Esophagus mucosa (tissue), 1 donor: ENCODE measurements around the gene SPRN. TPM values are rescaled to one million over a fixed set of nuclear protein-coding genes. Genes with fewer than 3 reads are reported as not detected.
"Not testable (repeated sequence)": the region's sequence is repeated elsewhere in the genome, so short reads cannot be mapped to it uniquely, and the experiment has no call there.

Experiments used
- ATAC-seq: fragments of 200-7000 bp; cut with Tn5 transposase; one replicate; pipeline ENCODE4 v1.9.1; 2020
- total RNA-seq: library from RNA; stranded (reverse); gene quantifications from one replicate; pipeline ENCODE4 v1.2.4, GENCODE V29; 2023
- donor health status: DM: yes; HTN: yes; CAD: no.

SPRN gene, protein sequence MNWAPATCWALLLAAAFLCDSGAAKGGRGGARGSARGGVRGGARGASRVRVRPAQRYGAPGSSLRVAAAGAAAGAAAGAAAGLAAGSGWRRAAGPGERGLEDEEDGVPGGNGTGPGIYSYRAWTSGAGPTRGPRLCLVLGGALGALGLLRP
- 0.12 TPM for total RNA-seq

DNA sequence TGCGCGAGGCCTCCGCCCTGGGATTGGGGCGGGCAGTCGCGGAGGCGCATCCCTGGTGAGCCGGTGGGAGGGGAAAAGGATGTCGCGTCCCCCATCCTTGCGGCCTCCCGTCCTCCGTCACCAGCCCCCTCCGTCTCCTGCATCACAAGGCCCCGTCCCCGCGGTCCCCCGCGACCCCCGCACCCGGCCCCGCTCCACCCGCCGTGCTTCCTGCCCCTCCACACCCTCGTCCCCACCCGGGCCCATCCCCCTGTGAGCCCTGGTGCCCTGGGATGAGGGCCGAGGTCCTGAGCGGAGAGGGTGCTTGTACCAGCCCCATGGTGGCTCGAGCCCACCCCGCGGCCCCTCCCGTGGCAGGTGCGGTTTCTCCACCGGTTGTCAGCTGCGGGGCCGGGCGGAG, at the start of gene SPRN:
Gene SPRN, minus strand, starts transcription at position 25 of the 400 bp plus-strand sequence. CDS start 944 bp downstream, outside the sequence.
- peak; percentile 11 for ATAC-seq

DNA sequence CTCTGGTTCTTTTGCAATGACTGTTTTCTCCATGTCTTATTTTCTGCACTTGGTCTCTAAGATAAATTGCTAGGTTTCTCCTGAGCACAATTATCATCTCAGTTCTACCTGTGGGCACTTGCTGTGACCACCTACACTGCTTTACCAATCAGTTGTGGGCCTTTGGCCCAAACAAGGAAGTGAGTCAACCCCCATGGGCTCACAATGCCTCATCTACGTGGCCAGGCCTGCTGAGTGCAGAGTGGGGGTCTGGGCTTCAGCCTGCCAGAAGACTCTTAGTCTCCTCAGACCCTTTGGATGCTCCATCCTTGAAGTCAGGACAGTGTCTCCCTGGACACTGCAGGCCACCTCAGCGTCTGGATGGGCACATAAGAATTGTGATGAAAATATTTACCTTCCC, 49.6 kb upstream of the SPRN start:
- ATAC-seq = no peak

DNA sequence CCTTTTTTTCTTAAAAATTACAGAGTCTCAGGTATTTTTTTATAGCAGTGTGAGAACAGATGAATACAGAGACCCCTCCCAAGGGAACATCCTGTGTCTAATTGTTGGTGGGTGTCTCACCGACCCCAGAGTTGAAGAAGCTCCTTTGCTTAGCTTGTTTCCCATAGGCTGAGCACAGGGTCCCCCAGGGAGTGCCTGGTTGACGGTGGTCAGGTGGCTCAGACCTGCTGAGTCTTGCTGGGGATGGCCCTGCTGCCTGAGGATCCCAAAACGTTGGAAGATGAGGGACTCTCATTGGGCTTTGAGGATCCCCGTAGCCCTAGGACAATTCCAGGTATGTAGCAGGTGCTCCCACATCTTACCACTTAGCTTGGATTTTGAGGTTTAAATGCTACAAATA, 48.8 kb upstream of the SPRN start:
- ATAC-seq = no peak

DNA sequence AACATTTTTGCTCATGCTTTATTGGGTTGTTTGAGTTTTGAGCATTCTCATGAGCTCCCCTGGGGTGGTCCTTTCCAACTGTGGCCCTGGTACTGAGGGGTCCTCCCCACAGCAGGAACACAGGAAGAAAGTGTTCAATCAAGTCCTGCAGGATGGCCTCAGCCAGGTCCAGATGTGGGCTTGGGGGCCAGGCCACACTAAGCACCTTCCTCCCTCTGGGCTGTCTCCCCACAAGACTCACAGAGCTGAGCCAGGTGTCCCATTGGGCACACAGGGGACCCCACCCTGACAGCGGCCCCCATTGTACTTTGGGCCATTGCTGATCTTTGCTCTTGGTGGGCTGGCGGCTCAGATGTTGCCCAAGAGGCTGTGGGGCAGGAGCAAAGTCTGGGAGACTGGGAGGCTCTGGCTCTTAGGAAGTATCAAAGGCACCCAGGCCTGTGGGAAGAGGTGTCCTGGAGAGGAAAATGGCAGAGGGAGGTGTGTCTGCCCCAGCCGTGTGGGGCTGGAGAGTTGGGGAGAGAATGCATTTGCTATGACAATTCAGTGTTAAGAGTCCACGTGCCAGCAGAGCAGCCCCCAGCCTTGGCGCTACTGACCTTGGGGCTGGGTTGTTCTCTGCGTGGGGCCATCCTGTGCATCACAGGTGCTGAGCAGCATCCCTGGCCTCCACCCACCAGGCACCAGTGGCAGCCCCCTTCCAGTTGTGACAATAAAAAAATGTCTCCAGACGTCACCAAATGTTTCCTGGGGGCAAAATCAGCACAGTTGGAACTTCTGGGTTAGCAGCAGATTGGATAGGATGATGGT, 47.1 kb upstream of the SPRN start:
- ATAC-seq = no peak

DNA sequence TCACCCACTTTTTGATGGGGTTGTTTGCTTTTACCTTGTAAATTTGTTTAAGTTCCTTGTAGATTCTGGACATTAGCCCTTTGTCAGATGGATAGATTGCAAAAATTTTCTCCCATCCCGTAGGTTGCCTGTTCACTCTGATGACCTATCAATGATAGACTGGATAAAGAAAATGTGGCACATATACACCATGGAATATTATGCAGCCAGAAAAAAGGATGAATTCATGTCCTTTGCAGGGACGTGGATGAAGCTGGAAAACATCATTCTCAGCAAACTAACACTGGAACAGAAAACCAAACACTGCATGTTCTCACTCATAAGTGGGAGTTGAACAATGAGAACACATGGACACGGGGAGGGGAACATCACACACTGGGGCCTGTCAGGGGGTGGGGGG, 44.8 kb upstream of the SPRN start:
- not testable (repeated sequence) for ATAC-seq

DNA sequence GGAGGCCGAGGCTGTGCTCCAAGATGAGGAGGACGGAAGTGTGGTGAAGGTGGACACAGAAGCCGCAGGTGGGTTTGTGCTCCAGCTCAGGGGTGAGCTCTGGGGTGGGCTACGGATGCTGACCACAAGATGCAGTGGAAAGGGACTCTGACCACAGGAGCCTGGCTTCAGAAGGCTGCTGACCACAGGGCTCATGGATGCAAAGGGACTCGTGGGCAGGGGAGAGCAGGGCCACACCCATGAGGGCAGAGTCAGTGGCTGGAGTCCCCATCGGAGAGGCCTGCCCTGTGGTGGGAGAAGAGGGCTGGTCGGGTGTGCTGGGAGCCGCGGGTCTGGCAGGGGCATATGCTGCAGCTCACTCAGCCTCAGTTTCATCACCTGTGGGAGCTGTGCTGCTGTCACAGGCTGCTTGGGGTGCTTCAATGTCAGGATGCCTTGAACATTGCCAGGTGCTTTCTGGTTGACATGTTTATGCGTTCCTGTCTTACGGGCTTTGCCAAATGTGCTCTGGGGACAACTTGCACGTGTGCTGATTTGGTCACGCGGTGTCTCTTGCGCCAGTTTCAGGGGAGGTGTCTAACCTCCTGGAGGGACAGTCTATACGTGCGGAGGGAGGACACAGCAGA, 43.0 kb upstream of the SPRN start:
- no peak for ATAC-seq

DNA sequence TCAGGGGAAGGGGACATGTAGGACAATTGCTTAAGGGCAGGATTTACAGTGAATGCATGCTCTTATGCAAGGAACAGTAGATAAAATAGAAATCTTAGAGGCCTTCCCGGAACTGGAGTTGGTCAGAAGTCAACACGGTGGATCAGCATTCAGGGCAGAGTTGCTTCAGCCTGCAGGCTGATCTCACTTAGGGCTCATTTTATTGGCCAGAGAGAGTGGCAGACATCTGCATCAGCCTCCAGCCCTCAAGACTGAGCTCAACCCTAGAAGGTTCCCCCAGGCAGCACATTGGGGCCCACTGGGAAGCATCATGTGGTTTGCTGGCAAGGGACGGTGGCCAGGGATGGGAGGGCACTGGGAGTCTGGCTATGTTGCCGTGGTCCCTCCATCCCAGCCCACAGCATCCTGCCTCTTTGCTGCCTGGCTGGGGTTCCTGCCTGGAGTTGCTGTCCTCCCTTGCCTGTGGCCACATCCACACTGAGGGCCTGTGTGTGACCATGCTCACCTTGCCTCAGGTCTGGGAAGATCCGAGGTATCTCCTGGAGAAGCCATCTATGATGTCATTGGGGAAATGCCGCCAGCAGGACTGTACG, 42.4 kb upstream of the SPRN start:
- no peak for ATAC-seq

DNA sequence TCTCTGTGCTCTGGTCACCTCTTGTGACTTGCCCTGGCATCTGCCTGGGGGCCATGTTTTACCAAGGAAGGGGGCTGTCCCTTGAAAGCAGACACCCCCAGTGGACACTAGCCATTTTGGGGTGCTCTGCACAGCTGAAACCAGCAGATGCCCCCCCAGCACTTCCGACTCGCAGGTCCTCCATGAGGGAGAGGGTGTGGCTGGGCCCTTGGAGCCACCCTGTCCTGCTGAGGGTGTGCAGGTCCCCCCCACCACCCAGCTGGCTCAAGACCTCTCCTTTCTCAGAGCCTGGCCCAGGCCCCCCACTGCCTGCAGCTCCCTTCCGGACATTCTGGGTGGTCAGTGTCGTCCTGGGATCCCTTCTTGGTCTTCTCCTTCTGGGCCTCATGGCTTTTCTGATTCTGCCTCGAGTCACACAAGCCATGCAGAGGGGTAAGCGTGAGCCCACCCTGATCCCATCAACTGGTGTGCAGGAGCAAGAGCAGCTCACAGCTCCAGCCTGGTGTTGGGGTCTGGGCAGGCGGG, 41.6 kb upstream of the SPRN start:
- ATAC-seq = no peak

DNA sequence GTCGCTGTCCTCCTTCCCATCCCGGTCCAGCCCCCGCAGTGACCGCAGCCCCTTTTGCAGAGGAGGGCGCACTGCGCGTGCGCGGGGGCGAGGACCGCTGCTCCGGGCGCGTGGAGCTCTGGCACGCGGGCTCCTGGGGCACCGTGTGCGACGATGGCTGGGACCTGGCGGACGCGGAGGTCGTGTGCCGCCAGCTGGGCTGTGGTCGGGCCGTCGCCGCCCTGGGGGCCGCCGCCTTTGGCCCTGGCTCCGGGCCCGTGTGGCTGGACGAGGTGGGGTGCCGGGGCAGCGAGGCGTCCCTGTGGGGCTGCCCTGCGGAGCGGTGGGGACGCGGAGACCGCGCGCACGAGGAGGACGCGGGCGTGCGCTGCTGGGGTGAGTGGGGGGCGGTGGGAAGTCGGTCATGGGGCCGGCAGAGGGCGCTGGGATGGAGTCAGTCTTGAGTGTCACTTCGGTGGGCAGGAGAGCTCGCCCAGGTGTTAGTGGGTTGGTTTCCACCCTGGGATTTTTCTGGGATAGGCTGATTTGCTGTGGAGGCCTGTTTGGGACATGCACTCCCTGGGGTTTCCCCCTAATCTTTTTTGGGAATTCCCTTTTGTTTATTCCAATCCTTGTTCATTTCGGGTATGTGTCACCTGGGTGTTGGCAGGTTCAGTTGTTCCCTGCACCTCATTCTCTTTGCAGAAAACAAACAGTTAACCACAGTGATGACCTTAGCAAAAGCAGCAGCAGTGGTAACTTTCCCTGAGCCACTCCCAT, 40.9 kb upstream of the SPRN start:
- peak; percentile 72 for ATAC-seq

DNA sequence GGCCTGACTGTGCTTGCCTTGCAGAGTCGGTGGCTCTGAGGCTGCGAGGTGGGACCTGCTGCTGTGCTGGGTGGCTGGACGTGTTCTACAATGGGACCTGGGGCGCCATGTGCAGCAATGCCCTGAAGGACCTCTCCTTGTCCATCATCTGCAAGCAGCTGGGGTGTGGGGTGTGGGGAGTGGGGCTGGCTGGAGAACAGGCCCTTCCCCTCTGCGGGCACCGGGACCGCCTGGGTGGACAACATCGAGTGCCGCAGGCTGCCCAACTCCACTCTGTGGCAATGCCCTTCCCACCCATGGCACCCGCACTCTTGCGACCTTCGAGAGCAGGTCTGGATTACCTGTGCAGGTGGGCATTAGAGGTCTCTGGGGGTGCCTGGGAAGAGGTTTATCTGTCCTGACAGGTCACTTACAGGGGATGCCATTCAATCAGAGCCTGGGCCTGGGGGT, 40.2 kb upstream of the SPRN start:
- no peak for ATAC-seq

DNA sequence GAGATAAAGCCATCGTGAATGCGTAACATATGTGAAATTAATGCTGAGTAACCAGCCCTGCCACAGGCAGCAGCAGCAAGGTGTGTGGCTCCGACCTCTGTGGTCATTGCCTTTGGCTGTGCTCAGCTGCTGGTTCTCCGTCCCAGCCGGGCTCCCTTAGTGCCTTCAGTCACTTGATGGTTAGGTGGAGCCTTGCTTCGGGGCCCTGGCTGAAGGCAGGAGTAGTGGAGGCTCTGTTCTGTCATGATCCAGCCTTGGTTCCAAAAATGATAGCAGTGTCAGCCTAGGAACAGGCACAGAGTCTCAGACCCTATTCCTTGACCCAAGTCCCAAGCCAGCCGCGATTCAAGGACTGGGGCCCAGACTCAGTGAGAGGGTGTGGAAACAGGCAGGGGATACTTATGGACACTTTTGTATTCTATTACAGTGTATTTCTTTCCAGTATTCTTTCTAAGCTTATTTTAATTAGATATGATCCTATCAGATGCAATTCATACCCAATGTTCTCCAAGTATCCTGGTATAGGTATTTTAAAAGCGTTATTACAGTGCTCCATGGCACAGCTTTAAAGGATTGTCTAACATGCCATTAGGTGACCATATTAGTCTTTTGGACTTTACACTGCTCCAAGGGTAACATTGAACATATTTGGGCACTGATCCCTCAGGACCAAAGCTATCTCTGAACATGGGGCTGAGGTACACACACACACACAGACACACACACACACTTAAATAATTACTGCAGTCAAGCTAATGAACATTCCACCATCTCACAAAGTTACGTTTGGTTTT, 38.3 kb upstream of the SPRN start:
- no peak for ATAC-seq

DNA sequence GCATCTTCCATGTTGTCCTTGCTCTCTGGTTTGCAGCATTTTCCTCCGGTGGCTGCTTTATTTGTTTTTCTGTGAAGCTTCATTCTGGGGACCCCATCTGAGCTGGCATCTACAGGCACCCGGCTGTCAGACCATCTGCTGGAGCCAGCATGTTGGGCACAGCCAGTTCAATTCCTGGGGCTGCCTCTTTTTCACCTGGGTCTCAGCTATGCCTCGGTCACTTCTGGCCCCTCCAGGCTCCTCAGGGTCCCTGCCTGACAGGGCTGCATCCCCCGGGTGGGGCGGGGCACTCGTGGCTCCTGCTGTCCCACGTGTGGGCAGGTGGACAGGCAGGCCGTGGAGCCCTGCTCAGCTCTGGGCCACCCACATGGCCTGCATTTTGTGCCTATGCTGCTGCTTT, 37.4 kb upstream of the SPRN start:
- ATAC-seq = no peak

DNA sequence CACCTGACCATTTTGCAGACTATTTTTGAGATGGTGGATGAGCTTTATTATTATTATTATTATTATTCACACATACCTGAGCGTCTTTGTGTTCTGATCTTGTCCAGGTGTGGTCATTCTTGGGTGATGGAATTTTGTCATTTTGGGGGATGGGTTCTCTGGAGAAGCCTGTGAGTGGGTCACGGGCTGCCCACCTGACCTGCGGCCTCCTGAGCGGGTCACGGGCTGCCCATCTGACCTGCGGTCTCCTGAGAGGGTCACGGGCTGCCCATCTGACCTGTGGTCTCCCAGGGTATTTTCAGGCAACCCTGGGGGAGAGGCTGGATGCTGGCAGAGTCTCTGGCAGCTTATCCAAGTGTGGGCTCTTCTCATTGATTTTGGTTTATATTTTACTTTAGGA, 36.6 kb upstream of the SPRN start:
- ATAC-seq = no peak

DNA sequence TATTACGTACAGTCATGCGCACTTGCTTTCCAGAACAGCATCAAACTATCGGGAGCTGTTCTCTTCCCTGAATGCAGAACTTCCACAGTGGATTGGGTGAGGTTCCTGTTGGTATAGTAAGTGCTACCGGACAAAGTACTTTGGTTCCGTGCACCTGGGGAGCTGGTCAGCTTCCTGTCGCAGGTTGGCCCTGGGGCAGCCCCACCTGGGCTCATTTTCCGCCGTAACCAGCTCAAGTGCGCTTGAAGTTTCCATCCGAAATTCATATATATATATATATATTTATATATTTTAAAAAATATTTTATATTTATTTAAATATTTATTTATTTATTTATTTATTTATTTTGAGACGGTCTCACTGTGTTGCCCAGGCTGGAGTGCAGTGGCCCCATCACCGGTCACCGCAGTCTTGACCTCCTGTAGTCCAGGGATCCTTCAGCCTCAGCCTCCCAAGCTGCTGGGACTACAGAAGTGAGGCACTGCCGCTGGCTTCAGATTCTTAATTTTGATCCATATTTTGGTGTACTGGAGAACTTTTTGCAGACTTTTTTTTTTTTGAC, 35.9 kb upstream of the SPRN start:
- no peak for ATAC-seq

DNA sequence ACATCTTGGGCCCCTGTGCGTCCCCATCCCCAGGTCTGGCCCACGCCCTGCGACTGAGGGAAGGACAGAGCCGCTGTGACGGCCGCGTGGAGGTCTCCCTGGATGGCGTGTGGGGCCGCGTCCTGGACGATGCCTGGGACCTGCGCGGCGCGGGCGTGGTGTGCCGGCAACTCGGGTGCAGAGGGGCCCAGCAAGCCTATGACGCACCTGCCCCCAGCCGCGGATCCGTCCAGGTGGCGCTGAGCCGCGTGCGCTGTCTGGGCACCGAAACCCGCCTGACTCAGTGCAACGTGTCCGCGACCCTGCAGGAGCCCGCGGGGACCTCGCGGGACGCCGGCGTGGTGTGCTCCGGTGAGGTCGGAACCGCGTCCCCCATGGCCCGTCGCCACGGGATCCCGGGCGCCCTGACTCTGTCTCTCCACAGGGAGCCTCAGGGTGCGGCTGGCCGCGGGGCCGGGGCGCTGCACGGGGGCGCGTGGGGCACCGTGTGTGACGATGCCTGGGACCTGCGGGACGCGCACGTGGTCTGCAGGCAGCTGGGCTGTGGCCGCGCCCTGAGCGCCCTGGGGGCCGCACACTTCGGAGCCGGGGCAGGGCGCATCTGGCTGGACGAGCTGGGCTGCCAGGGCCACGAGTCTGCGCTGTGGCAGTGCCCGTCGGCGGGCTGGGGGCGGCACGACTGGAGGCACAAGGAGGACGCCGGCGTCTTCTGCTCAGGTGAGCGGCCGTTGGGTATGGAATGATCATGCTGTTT, 35.2 kb upstream of the SPRN start:
- peak; percentile 1 for ATAC-seq

DNA sequence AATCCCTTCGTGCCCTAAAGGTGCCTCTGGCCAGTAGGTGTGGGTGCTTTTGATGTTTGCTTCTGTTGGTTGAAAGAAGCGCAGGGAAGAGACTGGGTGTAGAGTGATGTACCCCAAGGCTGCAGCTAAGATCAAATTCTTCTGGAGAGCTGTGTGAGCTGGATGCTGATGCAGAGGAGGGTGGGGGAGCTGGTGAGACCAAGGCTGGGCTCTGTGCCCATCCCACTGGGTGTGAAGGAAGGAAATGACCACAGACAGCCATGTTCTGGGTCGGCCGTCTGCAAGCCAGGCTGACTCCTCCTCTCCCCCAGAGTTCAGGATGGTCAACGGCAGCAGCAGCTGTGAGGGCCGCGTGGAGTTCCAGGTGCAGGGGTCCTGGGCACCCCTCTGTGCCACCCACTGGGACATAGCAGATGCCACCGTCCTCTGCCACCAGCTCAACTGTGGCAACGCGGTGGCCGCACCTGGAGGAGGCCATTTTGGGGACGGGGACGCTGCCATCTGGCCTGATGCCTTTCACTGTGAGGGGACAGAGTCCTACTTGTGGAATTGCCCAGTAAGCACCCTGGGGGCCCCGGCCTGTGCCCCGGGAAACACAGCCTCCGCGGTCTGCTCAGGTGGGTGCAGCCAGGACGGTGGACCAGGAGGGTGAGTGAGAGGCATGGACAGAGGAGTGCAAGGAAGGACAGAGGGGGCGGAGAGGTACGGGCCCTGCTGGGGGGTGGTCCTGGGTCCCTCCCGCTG, 34.5 kb upstream of the SPRN start:
- ATAC-seq = peak; percentile 4

DNA sequence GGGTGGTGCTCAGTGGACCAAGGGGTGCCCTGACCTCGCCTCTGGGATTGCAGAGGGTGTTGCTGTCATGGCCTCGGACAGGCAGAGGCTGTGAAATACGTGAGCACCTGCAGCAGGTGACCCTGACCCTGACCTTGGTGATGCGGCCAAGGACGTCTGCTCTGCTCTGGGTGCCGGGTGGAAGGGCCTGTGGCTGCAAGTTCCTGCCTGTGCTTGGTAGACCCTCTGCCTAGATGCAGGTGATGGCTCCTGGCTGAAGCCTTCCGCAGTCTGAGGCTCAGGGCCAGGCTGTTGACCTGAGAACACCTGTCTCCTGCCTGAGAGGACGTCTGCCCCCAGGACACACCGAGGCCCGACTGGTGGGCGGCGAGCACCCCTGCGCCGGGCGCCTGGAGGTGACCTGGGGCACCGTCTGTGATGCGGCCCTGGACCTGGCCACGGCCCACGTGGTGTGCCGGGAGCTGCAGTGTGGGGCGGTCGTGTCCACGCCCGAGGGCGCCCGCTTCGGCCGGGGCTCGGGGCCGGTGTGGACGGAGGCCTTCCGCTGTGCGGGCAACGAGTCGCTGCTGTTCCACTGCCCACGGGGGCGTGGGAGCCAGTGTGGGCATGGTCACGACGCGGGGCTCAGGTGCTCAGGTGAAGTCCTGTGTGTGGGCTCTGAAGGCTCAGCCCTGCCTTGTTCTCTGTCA, 33.7 kb upstream of the SPRN start:
- no peak for ATAC-seq

DNA sequence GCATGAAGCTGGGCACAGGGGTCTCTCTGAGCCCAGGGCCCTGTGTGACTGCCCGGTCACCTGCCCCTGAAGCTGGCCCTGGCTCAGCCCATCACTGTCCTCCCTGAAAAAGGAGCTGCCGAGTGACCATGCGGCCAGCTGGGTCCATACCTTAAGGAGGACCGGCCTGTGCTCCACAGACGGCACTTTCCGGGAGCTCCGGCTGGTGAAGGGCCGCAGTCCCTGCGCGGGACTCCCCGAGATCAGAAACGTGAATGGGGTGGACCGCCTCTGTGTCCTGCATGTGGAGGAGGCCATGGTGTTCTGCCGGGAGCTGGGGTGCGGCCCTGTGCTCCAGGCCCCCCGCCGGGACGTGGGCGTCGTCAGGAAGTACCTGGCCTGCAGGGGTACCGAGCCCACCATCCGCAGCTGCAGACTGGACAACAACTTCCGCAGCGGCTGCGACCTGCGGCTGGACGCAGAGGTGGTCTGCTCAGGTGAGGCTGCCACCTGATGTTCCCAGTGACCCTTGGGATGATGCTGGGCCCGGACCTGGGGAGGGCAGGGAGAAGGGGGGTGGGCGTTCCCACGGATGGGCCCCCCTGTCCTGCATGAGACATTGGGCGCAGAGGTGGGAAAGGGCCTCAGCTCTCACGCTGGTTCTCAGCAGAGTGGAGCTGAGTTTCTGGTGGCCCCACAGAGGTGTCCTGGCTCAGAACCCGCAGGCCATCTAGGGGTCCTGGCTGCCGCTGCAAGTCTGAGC, 32.8 kb upstream of the SPRN start:
- no peak for ATAC-seq
